GM23248 (cell line): ENCODE measurements around the gene LRRC9.

Experiments used
- EZH2 ChIP-seq: fragments of 200-600 bp; sonication (generic); IDR thresholded peaks from 2 replicates; pipeline ENCODE4 v1.6.1; 2018; ENCODE audit warnings: antibody characterized with exemption, mild to moderate bottlenecking; ENCODE audit not compliant: insufficient read depth, poor library complexity, severe bottlenecking
- EZH2phosphoT487 ChIP-seq: fragments of 200-600 bp; sonication (generic); IDR thresholded peaks from 2 replicates; pipeline ENCODE4 v1.6.1; 2018; ENCODE audit warnings: antibody characterized with exemption, moderate library complexity, mild to moderate bottlenecking, low read depth; ENCODE audit not compliant: insufficient read depth

- TF ChIP-seq EZH2 = no peak
- no peak for TF ChIP-seq EZH2phosphoT487
Measured at GRCh38 chr14:60111732-60112131, 191.8 kb downstream of the LRRC9 start.
